ENCODE results near the gene PSORS1C1.
"Not testable (repeated sequence)": the region's sequence is repeated elsewhere in the genome, so short reads cannot be mapped to it uniquely, and the experiment has no call there.

Gene PSORS1C1

GRCh38 chr6:31186052-31186734, 71.6 kb downstream of the PSORS1C1 start:
- no peak overlapping the region for H2AFZ ChIP-seq (ENCODE audit: low read depth, low read length)
- H3K4me3 ChIP-seq (ENCODE audit: low read length), result no peak overlapping the region

GRCh38 chr6:31187780-31188194, 73.2 kb downstream of the PSORS1C1 start:
- Histone ChIP-seq H3K36me3 (ENCODE audit: insufficient read depth, low read length) (no peaks in the 10 kb centered on the region), H3K4me1 (ENCODE audit: insufficient read depth, low read length) (no peaks in the 10 kb centered on the region), H3K27me3 (ENCODE audit: insufficient read depth, low read length) (no peaks in the 10 kb centered on the region), H3K9me3 (ENCODE audit: low read length) (no peaks in the 10 kb centered on the region), H2AFZ (ENCODE audit: low read depth, low read length) (no peak overlapping the region), H3K4me3 (ENCODE audit: low read length) (no peak overlapping the region)

More at GRCh38 chr6:31186052-31186734, 71.6 kb downstream of the PSORS1C1 start:
- Histone ChIP-seq H3K4me1 (ENCODE audit: insufficient read depth, low read length) (no peaks in the 10 kb centered on the region), H3K36me3 (ENCODE audit: insufficient read depth, low read length) (no peaks in the 10 kb centered on the region), H3K9me3 (ENCODE audit: low read length) (no peaks in the 10 kb centered on the region), H3K27me3 (ENCODE audit: insufficient read depth, low read length) (no peaks in the 10 kb centered on the region)

- H3K4me1 ChIP-seq (ENCODE audit: insufficient read depth, low read length); H3K27me3 ChIP-seq (ENCODE audit: insufficient read depth, low read length); H3K4me3 ChIP-seq (ENCODE audit: low read length); H3K9me3 ChIP-seq (ENCODE audit: low read length); H2AFZ ChIP-seq (ENCODE audit: low read depth, low read length); H3K36me3 ChIP-seq (ENCODE audit: insufficient read depth, low read length): not testable (repeated sequence)
Observed at GRCh38 chr6:31189223-31189622, 74.6 kb downstream of the PSORS1C1 start.

Data from neuron (in vitro differentiated cells).